Measurements from ENCODE around the gene MYZAP.
A peak's percentile ranks its signal among the peaks of the same experiment; 100 is the strongest.

Gene MYZAP

DNA sequence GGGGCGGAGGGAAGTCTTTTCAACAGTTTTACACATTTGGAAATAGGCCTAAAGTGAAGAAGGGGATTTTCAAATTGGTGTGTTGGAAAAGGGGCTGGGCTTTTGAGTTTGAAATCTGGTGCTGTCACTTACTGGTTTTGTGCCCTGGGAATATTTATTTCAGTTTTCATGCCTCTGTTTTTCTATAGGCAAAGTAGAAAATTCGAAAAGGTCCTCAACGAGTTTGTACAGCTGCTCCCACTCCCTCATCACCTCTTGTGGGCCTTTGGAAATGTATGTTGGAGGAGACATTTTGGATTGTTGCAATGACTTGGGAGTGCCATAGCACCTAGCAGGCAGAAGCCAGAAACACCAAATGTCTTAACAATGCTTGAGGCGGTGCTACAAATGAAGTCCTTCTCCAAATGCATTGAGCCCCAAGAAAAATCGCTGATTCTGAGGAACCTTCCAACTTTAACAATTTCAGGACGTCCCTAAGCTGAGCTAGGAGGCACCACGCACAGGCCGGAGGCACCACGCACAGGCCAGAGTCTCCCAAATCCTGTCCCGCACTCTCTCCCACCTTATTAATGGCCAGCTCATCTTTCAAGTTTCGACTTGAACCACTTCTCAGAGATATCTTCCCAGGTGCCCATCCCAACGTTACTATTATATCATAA lies 114.2 kb downstream of the MYZAP start:
- FAIRE-seq, result no peak

DNA sequence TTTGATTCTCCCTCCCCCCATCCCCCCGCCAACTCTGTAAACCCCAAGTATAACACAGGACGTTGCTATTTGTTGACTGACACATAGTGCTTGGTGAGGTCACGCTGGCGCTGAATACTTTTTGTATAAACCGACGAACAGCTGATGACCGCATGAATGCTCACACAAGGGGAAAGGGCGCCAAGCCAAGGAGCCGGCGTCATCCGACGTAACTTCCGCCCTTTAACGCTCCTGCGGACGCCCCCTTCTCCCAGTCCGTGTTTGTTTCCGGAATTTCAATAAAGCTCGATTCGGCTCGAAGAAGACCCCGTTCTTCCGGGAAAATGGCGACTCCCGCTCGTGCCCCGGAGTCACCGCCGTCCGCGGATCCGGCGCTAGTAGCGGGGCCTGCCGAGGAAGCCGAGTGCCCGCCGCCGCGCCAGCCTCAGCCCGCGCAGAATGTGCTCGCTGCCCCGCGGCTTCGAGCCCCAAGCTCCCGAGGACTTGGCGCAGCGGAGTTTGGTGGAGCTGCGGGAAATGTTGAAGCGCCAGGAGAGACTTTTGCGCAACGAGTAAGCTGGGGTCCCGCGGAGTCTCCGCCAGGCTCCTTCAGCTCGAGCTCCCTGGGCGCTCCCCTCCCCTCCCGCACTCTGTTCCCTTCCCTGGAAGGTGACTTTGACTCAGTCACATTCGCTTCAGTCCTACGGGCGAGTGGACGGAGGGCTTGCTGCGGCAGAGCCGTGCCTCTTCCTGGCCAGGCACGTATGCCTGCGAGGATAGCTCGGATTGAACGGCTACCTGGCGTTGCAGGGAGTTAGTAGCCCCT lies 114.9 kb downstream of the MYZAP start, which contains the start of gene POLR2M:
POLR2M (plus strand) TSS at position 310 of the 805 bp plus-strand sequence; CDS start at position 439, 129 bp downstream.
- FAIRE-seq, result peak; percentile 87

DNA sequence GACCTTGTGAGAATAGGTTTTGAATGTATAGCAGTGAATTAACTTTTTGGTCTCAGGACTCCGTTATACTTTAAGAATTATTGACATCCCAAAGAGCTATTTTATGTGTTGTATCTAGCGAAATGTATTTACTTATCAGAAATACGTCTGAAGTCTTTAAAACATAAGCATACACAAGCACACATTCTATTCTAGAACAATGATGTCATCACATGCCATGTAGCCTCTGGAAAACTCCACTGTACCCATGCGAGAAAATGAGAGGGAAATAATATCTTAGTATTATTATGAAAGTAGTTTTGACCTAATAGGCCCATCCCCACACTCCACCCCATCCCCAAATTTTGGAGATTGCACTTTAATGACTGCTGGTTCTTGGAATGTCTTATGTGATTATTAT lies 116.3 kb downstream of the MYZAP start:
- FAIRE-seq, result no peak

DNA sequence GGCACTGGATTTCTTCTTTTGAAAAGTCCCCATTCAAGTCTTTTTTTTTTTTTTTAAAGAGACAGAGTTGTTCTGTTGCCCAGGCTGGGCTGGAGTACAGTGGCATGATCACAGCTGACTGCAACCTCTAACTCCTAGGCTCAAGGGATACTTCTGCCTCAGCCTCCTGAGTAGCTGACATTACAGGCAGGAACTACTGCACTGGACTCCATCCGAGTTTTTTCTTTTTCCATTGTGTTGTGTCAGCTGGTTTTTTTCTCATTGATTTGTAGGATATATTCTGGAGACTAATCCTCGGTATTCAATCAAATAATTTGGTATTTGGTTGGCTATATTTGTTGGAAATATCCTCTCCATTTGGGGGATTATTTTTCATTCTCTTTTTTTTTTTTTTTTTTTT lies 126.6 kb downstream of the MYZAP start:
- no peak for FAIRE-seq

DNA sequence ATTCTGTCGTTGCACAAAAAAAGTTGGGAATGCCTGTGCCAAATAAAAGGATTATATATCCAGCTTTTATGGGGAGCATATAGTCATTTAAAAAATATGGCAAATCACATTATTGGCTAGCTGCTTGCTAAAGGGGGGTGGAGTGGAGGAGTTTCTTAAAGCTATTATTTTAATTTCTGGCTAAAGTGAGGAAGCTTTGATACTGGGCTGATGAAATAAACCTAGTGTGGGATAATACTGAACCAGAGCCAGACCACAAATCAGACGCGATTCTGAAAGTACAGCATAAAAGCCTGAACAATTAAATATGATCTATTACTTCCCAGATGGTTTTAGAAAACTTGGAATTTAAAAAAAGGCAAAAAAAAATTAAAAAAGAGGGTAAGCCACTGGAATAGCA lies 129.2 kb downstream of the MYZAP start:
- no peak for FAIRE-seq

DNA sequence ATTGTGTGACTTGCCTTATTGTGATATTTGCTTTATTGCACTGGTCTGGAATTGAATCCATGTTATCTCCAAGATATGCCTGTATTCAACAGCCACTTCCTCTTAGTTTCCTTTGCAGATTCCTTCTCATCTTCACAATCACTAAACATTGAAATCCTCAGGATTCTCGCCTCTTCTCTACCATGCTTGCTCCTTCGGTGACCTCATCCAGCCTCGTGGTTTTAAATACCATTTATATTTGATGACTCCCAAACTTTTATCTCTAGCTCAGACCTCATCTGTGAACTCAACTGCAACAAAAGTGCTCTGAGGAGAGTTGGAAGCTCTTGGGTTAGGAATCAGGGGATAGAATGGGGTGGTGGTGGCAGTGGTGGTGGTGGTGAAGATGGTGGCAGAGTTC lies 134.7 kb downstream of the MYZAP start:
- no peak for FAIRE-seq

DNA sequence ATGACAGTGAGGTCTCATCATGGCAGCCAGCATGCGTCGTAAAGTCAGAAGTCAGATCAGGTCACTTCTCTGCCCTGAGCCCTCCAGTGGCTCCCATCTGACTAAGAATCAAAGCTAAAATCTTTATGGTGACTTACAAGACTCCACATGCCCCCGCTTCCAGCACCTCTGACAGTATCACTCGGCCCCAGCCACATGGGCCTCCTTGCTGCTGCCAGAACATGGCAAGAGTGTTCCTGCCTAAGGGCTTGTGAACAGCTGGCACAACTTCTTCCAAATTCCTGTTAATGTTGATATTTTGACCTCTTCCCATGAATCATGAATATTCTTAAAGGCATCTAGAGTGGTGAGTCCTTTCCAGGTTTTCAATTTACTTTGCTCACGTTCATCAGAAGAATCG lies 135.3 kb downstream of the MYZAP start:
- no peak for FAIRE-seq

DNA sequence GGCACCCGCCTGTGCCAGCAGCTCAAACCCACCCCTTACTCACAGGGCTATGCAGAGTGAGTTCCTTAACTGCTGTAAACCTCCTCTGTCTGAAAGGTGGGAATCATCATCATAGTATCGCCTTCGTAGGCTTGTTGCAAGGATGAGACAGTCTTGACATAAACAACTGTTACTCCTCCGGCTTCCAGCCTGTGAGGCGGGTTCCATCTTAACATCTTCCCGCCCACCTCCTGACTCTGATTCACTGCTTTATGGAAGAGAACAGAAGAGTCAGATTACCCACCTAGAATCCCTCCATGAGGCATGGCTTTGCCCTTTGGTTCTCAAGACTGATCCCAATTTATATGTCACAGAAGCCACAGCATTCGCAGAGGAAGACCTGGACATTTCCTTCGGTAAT lies 136.7 kb downstream of the MYZAP start:
- no peak for FAIRE-seq

DNA sequence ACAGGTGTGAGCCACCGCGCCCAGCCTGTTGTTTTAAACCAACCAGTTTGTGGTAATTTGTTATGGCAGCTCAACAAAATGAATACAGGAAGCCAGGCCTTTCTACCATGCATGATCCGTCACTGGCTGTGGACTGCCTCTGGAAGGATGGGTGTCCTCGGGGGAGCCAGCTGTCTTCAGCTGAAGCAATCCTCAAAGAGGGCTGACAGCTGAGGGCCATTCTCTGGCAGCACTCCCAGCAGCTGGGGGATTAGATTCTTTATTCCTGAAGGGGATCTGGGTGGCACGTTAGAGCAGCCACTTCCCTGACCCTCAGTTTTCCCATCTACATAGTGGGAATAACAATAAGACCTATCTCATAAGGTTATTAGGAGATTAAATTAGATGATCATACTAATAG lies 139.2 kb downstream of the MYZAP start:
- FAIRE-seq, result no peak

DNA sequence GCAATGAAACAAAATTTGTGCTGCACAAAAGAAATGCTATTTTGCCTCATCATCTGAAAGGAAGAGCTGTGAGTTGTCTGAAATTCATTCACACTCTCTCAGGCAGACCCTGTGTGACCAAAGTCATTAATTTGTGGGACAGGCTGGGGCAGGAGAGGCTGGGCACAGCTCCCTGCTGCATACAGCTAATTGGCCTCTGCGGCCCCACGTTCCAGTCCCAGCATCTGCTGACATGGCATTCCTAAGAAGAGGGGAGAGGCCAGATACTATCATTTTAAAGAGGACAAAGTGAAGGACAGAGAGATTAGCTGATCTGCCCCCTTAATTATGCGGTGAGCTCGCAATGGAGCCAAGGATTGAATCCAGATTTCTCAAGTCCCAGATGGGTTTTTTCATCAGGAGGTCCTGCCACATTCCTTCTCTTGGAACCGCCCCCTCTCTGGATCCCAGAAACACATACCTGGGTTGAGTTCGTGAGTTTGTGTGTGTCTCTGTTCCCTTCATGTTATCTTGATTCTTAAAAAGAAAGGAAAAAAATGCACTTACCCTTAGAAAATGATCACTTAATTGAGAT lies 139.9 kb downstream of the MYZAP start:
- no peak for FAIRE-seq

DNA sequence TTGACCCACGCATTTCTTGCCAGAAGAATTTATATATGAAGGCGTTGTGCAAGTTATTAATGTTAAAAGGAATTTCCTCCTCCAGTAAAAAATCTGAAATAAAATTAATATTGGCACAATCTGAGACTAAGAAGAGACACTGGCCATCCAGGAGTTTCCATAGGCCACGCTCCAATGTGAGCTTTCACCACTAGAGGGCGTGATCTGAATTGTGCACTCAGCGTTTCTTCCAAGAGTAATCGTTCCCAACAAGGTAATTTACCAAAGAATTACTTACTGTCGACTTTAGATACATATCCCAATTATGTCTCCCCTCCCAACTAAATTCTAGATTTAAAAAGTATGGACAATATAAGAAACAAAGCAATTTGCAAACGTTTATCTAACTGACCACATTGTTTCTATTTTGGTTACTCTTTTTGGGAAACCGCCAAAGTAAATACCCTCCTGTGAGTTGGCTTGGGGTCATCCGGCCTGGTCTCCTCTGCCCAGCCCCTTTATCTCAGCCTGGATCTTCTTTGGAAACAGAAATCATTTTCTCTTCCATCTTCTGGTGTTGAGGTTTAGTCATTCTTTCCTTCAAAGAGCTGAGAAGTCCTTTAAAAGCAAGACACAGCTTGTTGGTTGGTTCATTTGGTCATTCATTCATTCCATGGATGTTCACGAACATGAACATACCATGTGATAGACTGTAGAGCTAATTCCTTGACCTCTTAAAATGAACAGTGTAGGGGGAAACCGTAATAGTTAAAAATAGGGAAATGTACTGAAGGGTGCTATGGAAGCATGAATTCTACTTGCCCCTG lies 141.0 kb downstream of the MYZAP start:
- FAIRE-seq, result peak; percentile 78

DNA sequence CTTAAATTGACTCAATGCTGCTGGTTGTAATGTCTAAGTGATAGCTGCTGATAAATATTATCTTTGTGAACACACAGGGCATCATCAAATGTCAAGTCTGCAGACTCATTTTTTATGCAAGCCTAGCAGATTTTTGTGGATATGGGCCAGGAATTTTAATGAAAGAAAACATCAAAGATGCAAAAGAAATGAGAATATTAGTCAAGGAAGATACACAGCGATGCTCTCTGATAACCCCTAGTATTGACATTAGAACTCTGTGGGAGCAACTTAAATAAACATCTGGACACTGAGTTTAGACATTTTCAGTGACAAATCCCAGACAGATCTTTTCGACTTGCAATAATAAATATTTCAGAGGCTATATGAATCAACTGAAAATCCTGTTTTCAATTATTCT lies 143.2 kb downstream of the MYZAP start:
- FAIRE-seq, result no peak
